Thyroid gland (tissue), 4 donors: Measurements from ENCODE around the gene LAIR2. TPM values are rescaled to one million over a fixed set of nuclear protein-coding genes. Genes with fewer than 3 reads are reported as not detected.

ENCODE experiments used
- DNase-seq, 2 donors: peaks; one replicate each; pipeline ENCODE4 v3.0.0-alpha.2; 2019
- H3K27ac ChIP-seq, 3 donors: fragments of 200-600 bp; sonication (generic); 1 replicate in 2 of 3; 2 replicates in 1 of 3; pipeline ENCODE4 v1.5.1; 2016 to 2019; ENCODE audit warnings: mild to moderate bottlenecking in 1 of 3, moderate library complexity in 1 of 3
- H3K27me3 ChIP-seq: fragments of 200-600 bp; sonication (generic); one replicate; pipeline ENCODE4 v1.5.1; 2019
- H3K36me3 ChIP-seq, 2 donors: fragments of 200-600 bp; sonication (generic); one replicate each; pipeline ENCODE4 v1.5.1; 2016 to 2019
- H3K4me1 ChIP-seq, 2 donors: fragments of 200-600 bp; sonication (generic); one replicate each; pipeline ENCODE4 v1.5.1; 2017 to 2019
- H3K4me3 ChIP-seq, 3 donors: fragments of 200-600 bp; sonication (generic); replicated peaks in 1 of 3; 1 replicate in 2 of 3; 2 replicates in 1 of 3; pipeline ENCODE4 v1.5.1; 2016; ENCODE audit warnings: mild to moderate bottlenecking in 1 of 3
- H3K9me3 ChIP-seq: fragments of 200-600 bp; sonication (generic); one replicate; pipeline ENCODE4 v1.5.1; 2017
- CTCF ChIP-seq, 6 experiments: fragments of 200-600 bp in 3 of 6; fragments of 450-650 bp in 3 of 6; sonication (generic) in 3 of 6; IDR thresholded peaks; one replicate each; pipeline ENCODE4 v1.5.1; 2016 to 2019; ENCODE audit warnings: antibody characterized with exemption in 6 of 6, mild to moderate bottlenecking in 2 of 6, inconsistent platforms in 1 of 6, moderate library complexity in 1 of 6
- POLR2A ChIP-seq, 2 donors: fragments of 450-650 bp; IDR thresholded peaks; one replicate each; pipeline ENCODE4 v1.6.1; 2017; ENCODE audit warnings: antibody characterized with exemption in 2 of 2, mild to moderate bottlenecking in 2 of 2, moderate library complexity in 1 of 2
- WGBS, 2 donors: methylation state at CpG; one replicate each; pipeline ENCODE4 v1.1.5; 2017; 5-methylcytosine and 5-hydroxymethylcytosine counted together
- intact Hi-C: fragments of 100-400 bp; cut with DNase I; formaldehyde crosslinking; loops from one replicate; pipeline ENCODE4 v1.15.1; 2023
- total RNA-seq, 4 donors: library from RNA; depleted of rRNA; stranded (reverse); fragments of >200 nt; gene quantifications; one replicate each; pipeline ENCODE4 v1.2.3, GENCODE V29; 2016

LAIR2 gene
- total RNA-seq, 4 donors from 2014 or later: not detected

- 66 to 69% methylated on average over 6 to 8 of the region's 8 CpGs for WGBS, 2 donors
- no peak for DNase-seq
- no peaks in the 10 kb centered on the region for H3K27me3 ChIP-seq
- intact Hi-C loops: no loop called here
- TF ChIP-seq POLR2A (IDR thresholded peaks at IDR 0.05): no peak
- TF ChIP-seq CTCF (IDR thresholded peaks at IDR 0.05): no peak
- no peaks in the 10 kb centered on the region for H3K9me3 ChIP-seq
- H3K36me3 ChIP-seq: no peaks in the 10 kb centered on the region
- H3K27ac ChIP-seq: no peak overlapping the region
- H3K4me1 ChIP-seq: no peaks in the 10 kb centered on the region
- no peak overlapping the region for H3K4me3 ChIP-seq
Observed at GRCh38 chr19:54534156-54534555, 31.5 kb downstream of the LAIR2 start.

GRCh38 chr19:54535601-54536000, 33.0 kb downstream of the LAIR2 start:
- Histone ChIP-seq H3K4me1 (no peaks in the 10 kb centered on the region), H3K27me3 (no peaks in the 10 kb centered on the region), H3K9me3 (no peaks in the 10 kb centered on the region), H3K36me3 (no peaks in the 10 kb centered on the region), H3K4me3 (no peak overlapping the region), H3K27ac (no peak overlapping the region)
- no peak for TF ChIP-seq CTCF (IDR thresholded peaks at IDR 0.05)
- TF ChIP-seq POLR2A (IDR thresholded peaks at IDR 0.05): no peak
- WGBS, 2 donors: 84 to 85% methylated on average over 7 to 9 of the region's 9 CpGs
- intact Hi-C loops: no loop called here
- DNase-seq: no peak

- no peaks in the 10 kb centered on the region for H3K4me1 ChIP-seq
Observed at GRCh38 chr19:54536956-54537355, 34.3 kb downstream of the LAIR2 start.

GRCh38 chr19:54541712-54542111, 39.1 kb downstream of the LAIR2 start:
- H3K4me1 ChIP-seq: no peaks in the 10 kb centered on the region
- intact Hi-C loops: no loop called here
- no peak overlapping the region for H3K4me3 ChIP-seq
- no peaks in the 10 kb centered on the region for H3K36me3 ChIP-seq
- no peak for DNase-seq
- H3K27ac ChIP-seq: no peak overlapping the region
- TF ChIP-seq POLR2A (IDR thresholded peaks at IDR 0.05) (no peak), CTCF (IDR thresholded peaks at IDR 0.05) (no peak)
- WGBS, 2 donors: 54 to 57% methylated on average over 2 of the region's 2 CpGs
- H3K27me3 ChIP-seq: no peaks in the 10 kb centered on the region
- no peaks in the 10 kb centered on the region for H3K9me3 ChIP-seq

More at GRCh38 chr19:54536956-54537355, 34.3 kb downstream of the LAIR2 start:
- intact Hi-C loops: no loop called here
- H3K36me3 ChIP-seq: no peaks in the 10 kb centered on the region
- TF ChIP-seq CTCF (IDR thresholded peaks at IDR 0.05) (no peak), POLR2A (IDR thresholded peaks at IDR 0.05) (no peak)
- H3K27ac ChIP-seq: no peak overlapping the region
- H3K4me3 ChIP-seq: no peak overlapping the region
- 81 to 89% methylated on average over 9 of the region's 9 CpGs for WGBS, 2 donors
- no peaks in the 10 kb centered on the region for H3K27me3 ChIP-seq
- no peaks in the 10 kb centered on the region for H3K9me3 ChIP-seq
- no peak for DNase-seq

- Histone ChIP-seq H3K9me3 (no peaks in the 10 kb centered on the region), H3K27me3 (no peaks in the 10 kb centered on the region), H3K4me1 (no peaks in the 10 kb centered on the region), H3K4me3 (no peak overlapping the region), H3K36me3 (no peaks in the 10 kb centered on the region), H3K27ac (no peak overlapping the region)
- no peak for TF ChIP-seq POLR2A (IDR thresholded peaks at IDR 0.05)
- TF ChIP-seq CTCF (IDR thresholded peaks at IDR 0.05): no peak
- DNase-seq: no peak
- intact Hi-C loops: no loop called here
- WGBS, 2 donors: 80 to 92% methylated on average over 13 to 16 of the region's 16 CpGs
Observed at GRCh38 chr19:54548806-54549205, 46.2 kb downstream of the LAIR2 start.
